Fibroblast of lung (primary cell): ENCODE data around the gene AQP12B. TPM values are rescaled to one million over a fixed set of nuclear protein-coding genes. Genes with fewer than 3 reads are reported as not detected.

Experiments used
- DNase-seq, 2 donors: peaks; one replicate each; pipeline versions ENCODE4 v3.0.0 to v3.0.0-alpha.2; 2010; ENCODE audit warnings: low read depth in 2 of 2
- H2AFZ ChIP-seq: 2 replicates; pipeline ENCODE4 v1.5.1; 2012; ENCODE audit warnings: low read length, control low read depth, inconsistent platforms
- H3K27ac ChIP-seq: 2 replicates; pipeline ENCODE4 v1.5.1; 2011; ENCODE audit warnings: low read length, control low read depth; ENCODE audit not compliant: insufficient read depth
- H3K27me3 ChIP-seq: 2 replicates; pipeline ENCODE4 v1.5.1; 2011; ENCODE audit warnings: mild to moderate bottlenecking, low read length; ENCODE audit not compliant: control insufficient read depth, insufficient read depth
- H3K36me3 ChIP-seq: 2 replicates; pipeline ENCODE4 v1.5.1; 2011; ENCODE audit warnings: low read length; ENCODE audit not compliant: control insufficient read depth, insufficient read depth
- H3K4me1 ChIP-seq: 2 replicates; pipeline ENCODE4 v1.5.1; 2011; ENCODE audit warnings: low read length; ENCODE audit not compliant: control insufficient read depth, insufficient read depth; ENCODE audit errors: extremely low read depth
- H3K4me2 ChIP-seq: 2 replicates; pipeline ENCODE4 v1.5.1; 2011; ENCODE audit warnings: low read length, control low read depth; ENCODE audit not compliant: insufficient read depth; ENCODE audit errors: extremely low read depth
- H3K4me3 ChIP-seq, 4 experiments: fragments of 200-600 bp in 1 of 4; sonication (generic) in 1 of 4; replicated peaks in 1 of 4; 2 replicates each; pipeline ENCODE4 v1.5.1; 2011 to 2016; ENCODE audit warnings: low read length in 4 of 4, low read depth in 3 of 4, mild to moderate bottlenecking in 3 of 4, control low read depth in 2 of 4, inconsistent platforms in 1 of 4, mixed read lengths in 1 of 4; ENCODE audit not compliant: insufficient read depth in 1 of 4; ENCODE audit errors: control extremely low read depth in 1 of 4
- H3K79me2 ChIP-seq: 2 replicates; pipeline ENCODE4 v1.5.1; 2012; ENCODE audit warnings: mild to moderate bottlenecking, low read length, inconsistent platforms; ENCODE audit not compliant: control insufficient read depth, insufficient read depth
- H3K9ac ChIP-seq: 2 replicates; pipeline ENCODE4 v1.5.1; 2011; ENCODE audit warnings: mild to moderate bottlenecking, low read length, control low read depth; ENCODE audit not compliant: insufficient read depth
- H3K9me3 ChIP-seq: 2 replicates; pipeline ENCODE4 v1.5.1; 2012; ENCODE audit warnings: low read depth, low read length; ENCODE audit not compliant: control insufficient read depth, insufficient read depth
- H4K20me1 ChIP-seq: 2 replicates; pipeline ENCODE4 v1.5.1; 2011; ENCODE audit warnings: low read length; ENCODE audit not compliant: control insufficient read depth, insufficient read depth; ENCODE audit errors: extremely low read depth
- CTCF ChIP-seq, 2 donors: IDR thresholded peaks in 1 of 2; conservative IDR thresholded peaks in 1 of 2; 1 replicate in 1 of 2; 2 replicates in 1 of 2; pipeline ENCODE4 v1.5.1; 2011 to 2012; ENCODE audit warnings: low read length in 2 of 2, control low read depth in 1 of 2, inconsistent platforms in 1 of 2, low read depth in 1 of 2, mild to moderate bottlenecking in 1 of 2
- EZH2 ChIP-seq: IDR thresholded peaks from 2 replicates; pipeline ENCODE4 v1.5.1; 2012; ENCODE audit warnings: low read length, control low read depth, mild to moderate bottlenecking; ENCODE audit errors: missing control alignments
- polyA plus RNA-seq, 2 donors: library from polyadenylated mRNA; depleted of rRNA in 1 of 2; stranded (reverse) in 1 of 2; unstranded in 1 of 2; fragments of >200 nt; gene quantifications; 2 replicates each; pipeline ENCODE4 v1.2.1, GENCODE V29; 2011 to 2012; ENCODE audit warnings: missing spikeins in 1 of 2
- total RNA-seq: library from RNA; depleted of rRNA; stranded (reverse); fragments of >200 nt; gene quantifications from 2 replicates; pipeline ENCODE4 v1.2.1, GENCODE V29; 2014

Gene AQP12B
- total and polyA plus RNA-seq, 2 donors (not counting 1 experiment from before 2014, with no cell fraction given), result not detected

- Histone ChIP-seq H2AFZ (no peak overlapping the region), H3K36me3 (no peaks in the 10 kb centered on the region), H3K4me3 (no peak overlapping the region), H4K20me1 (no peaks in the 10 kb centered on the region), H3K79me2 (no peaks in the 10 kb centered on the region), H3K4me1 (no peaks in the 10 kb centered on the region), H3K9me3 (no peaks in the 10 kb centered on the region), H3K27me3 (peaks cover 4% of the 10 kb centered on the region), H3K9ac (no peak overlapping the region), H3K4me2 (no peak overlapping the region), H3K27ac (no peak overlapping the region)
- no peak for DNase-seq
- no peak for TF ChIP-seq EZH2
- TF ChIP-seq CTCF (conservative IDR thresholded peaks at IDR 0.05 in 1 of 2, IDR thresholded peaks at IDR 0.05 in 1 of 2; ENCODE audit: low read depth in 1 of 2, low read length in 2 of 2), result no peak
Observed at GRCh38 chr2:240649331-240649730, 33.4 kb downstream of the AQP12B start.

- no peak for DNase-seq
- Histone ChIP-seq H3K4me2 (no peak overlapping the region), H3K9me3 (no peaks in the 10 kb centered on the region), H3K4me3 (no peak overlapping the region), H3K79me2 (no peaks in the 10 kb centered on the region), H3K27me3 (peaks cover 4% of the 10 kb centered on the region), H3K27ac (no peak overlapping the region), H3K9ac (no peak overlapping the region), H3K36me3 (no peaks in the 10 kb centered on the region), H2AFZ (no peak overlapping the region), H3K4me1 (no peaks in the 10 kb centered on the region), H4K20me1 (no peaks in the 10 kb centered on the region)
- TF ChIP-seq EZH2, result no peak
- no peak for TF ChIP-seq CTCF (conservative IDR thresholded peaks at IDR 0.05 in 1 of 2, IDR thresholded peaks at IDR 0.05 in 1 of 2; ENCODE audit: low read depth in 1 of 2, low read length in 2 of 2)
Observed at GRCh38 chr2:240648650-240649275, 33.9 kb downstream of the AQP12B start.

DNA sequence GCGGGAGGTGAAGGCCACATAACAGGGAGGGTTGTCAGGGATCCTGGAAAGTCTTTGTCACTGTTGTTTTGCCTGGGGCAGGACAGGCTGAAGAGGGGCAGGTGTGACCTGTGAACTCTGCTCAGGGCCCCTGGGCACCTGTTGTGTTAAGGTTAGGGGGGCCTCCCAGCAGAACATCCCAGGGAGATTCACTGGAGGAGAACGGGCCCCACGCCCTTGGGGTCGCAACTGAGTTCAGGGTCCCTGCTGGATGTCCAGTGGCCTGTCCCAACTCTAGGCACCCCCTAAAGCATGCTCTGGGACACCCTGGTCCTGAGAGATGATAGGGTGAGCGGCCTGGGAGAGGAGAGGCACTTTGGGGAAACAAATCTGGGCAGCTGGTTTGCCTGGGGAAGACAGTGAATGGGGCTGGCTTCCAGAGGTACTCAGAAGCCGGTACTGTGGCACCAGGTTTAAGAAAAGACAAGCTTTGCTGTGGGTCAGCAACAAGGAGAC, 34.5 kb downstream of the AQP12B start:
- H3K27me3 ChIP-seq, result peaks cover 4% of the 10 kb centered on the region
- no peak overlapping the region for H3K4me2 ChIP-seq
- no peaks in the 10 kb centered on the region for H3K4me1 ChIP-seq
- no peaks in the 10 kb centered on the region for H4K20me1 ChIP-seq
- DNase-seq, result no peak
- H3K79me2 ChIP-seq, result no peaks in the 10 kb centered on the region
- H3K9ac ChIP-seq, result no peak overlapping the region
- no peak overlapping the region for H3K4me3 ChIP-seq
- H3K27ac ChIP-seq, result no peak overlapping the region
- no peaks in the 10 kb centered on the region for H3K36me3 ChIP-seq
- TF ChIP-seq CTCF (conservative IDR thresholded peaks at IDR 0.05 in 1 of 2, IDR thresholded peaks at IDR 0.05 in 1 of 2; ENCODE audit: low read depth in 1 of 2, low read length in 2 of 2) (no peak), EZH2 (no peak)
- H3K9me3 ChIP-seq, result no peaks in the 10 kb centered on the region
- H2AFZ ChIP-seq, result no peak overlapping the region
